ENCODE results near the gene DOCK1. TPM values are rescaled to one million over a fixed set of nuclear protein-coding genes. Genes with fewer than 3 reads are reported as not detected.

DOCK1 gene
- total and polyA plus RNA-seq, 2 experiments from 2014 or later, result 22.8 to 45.6 TPM

DNA sequence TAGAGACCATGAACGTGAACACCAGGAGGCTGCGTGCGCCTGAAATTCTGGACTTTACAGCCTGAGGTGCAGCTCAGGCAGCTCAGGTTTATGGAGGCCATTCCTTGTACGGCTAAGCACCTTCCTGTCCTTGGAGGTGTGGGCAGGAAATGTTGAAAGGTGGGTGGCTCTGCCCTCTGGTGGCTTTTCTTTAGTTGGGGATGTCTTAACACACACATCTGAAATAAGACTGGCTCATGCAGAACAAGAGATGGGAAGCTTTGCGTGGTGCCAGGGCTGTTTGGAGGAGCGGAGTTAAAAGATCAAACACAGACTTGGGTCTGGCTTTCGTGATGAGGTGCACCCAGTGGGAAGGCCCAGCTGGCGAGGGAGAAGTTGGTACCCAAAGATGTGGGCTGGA is 64.1 kb downstream of the DOCK1 start:
- Histone ChIP-seq H3K9me2 (ENCODE audit: insufficient read depth) (no peaks in the 10 kb centered on the region), H2AFZ (no peak overlapping the region), H3K36me3 (ENCODE audit: low read depth) (no peaks in the 10 kb centered on the region), H3K4me3 (no peak overlapping the region), H3K27me3 (replicated peaks; ENCODE audit: insufficient read depth) (no peaks in the 10 kb centered on the region), H3K9ac (no peak overlapping the region), H3K4me1 (ENCODE audit: insufficient read depth) (peaks cover 18% of the 10 kb centered on the region), H3F3A (ENCODE audit: insufficient read depth) (peaks cover 19% of the 10 kb centered on the region), H3K9me3 (ENCODE audit: low read depth) (no peaks in the 10 kb centered on the region), H3K4me2 (ENCODE audit: unreplicated experiment) (no peak overlapping the region), H3K79me2 (ENCODE audit: insufficient read depth) (peaks cover 80% of the 10 kb centered on the region), H3K27ac (no peak overlapping the region), H4K20me1 (ENCODE audit: insufficient read depth) (no peaks in the 10 kb centered on the region)
- TF ChIP-seq EZH2 (IDR thresholded peaks at IDR 0.05; ENCODE audit: insufficient read depth, poor library complexity, severe bottlenecking) (no peak), EZH2phosphoT487 (IDR thresholded peaks at IDR 0.05; ENCODE audit: insufficient read depth, low read depth) (no peak)
- in situ Hi-C loops (cut with MboI), result no loop called here
- DNase-seq, result peak; percentile 13
- WGBS, 2 experiments (ENCODE audit: low coverage in 1 of 2, low lambda C conversion rate in 2 of 2, missing lambda C conversion rate in 2 of 2), result 85 to 86% methylated on average over 8 of the region's 8 CpGs

DNA sequence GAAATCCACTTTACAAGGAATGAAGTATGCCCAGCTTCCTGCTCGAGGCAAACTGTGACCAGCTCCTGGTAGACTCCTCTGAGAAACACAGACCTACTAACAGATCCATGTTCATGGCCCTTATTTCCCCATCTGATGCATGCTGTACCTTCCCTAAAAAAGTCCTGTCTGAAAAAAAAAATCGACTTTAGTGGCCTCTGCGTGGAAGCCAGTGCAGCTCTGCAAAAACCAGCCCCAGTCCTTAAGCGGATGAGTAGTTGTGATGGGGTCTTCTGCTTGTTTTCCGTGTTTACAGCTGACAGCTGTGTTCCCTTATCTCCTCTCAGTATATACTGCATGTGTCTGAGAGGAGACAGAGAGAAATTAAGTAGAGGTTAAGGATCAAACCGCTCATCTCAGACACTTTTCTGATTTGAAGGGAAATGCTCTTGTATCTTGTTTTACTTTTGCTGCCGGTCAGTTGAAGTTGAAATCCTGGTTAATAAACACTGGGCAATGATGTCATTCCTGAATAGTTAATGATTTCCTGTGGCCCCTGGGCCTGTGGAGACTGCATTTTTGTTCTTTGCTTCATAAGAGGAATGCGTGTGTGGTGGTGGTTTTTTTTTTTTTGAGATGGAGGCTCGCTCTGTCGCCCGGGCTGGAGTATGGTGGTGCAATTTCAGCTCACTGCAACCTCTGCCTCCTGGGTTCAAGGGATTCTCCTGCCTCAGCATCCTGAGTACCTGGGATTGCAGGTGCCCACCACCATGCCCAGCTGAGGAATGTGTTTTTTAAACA is 67.6 kb downstream of the DOCK1 start:
- peak overlapping the region; percentile 83 for H3K4me2 ChIP-seq (ENCODE audit: unreplicated experiment)
- no peaks in the 10 kb centered on the region for H3K27me3 ChIP-seq (replicated peaks; ENCODE audit: insufficient read depth)
- peak overlapping the region; percentile 50 for H3K27ac ChIP-seq
- no peaks in the 10 kb centered on the region for H4K20me1 ChIP-seq (ENCODE audit: insufficient read depth)
- peak; percentile 91 for DNase-seq
- peaks cover 18% of the 10 kb centered on the region for H3K4me1 ChIP-seq (ENCODE audit: insufficient read depth)
- H3K9me3 ChIP-seq (ENCODE audit: low read depth), result no peaks in the 10 kb centered on the region
- peak overlapping the region; percentile 9; the same call in 1 of the 2 replicates for H3K9ac ChIP-seq
- peaks cover 65% of the 10 kb centered on the region for H3K79me2 ChIP-seq (ENCODE audit: insufficient read depth)
- no peak overlapping the region for H2AFZ ChIP-seq
- H3K9me2 ChIP-seq (ENCODE audit: insufficient read depth), result no peaks in the 10 kb centered on the region
- in situ Hi-C loops (cut with MboI), result no loop called here
- H3F3A ChIP-seq (ENCODE audit: insufficient read depth), result peaks cover 19% of the 10 kb centered on the region
- TF ChIP-seq EZH2 (IDR thresholded peaks at IDR 0.05; ENCODE audit: insufficient read depth, poor library complexity, severe bottlenecking), result no peak
- TF ChIP-seq EZH2phosphoT487 (IDR thresholded peaks at IDR 0.05; ENCODE audit: insufficient read depth, low read depth), result no peak
- peak overlapping the region; percentile 37 for H3K4me3 ChIP-seq
- H3K36me3 ChIP-seq (ENCODE audit: low read depth), result no peaks in the 10 kb centered on the region
- WGBS, 2 experiments (ENCODE audit: low coverage in 1 of 2, low lambda C conversion rate in 2 of 2, missing lambda C conversion rate in 2 of 2), result 49 to 63% methylated on average over 11 of the region's 11 CpGs

DNA sequence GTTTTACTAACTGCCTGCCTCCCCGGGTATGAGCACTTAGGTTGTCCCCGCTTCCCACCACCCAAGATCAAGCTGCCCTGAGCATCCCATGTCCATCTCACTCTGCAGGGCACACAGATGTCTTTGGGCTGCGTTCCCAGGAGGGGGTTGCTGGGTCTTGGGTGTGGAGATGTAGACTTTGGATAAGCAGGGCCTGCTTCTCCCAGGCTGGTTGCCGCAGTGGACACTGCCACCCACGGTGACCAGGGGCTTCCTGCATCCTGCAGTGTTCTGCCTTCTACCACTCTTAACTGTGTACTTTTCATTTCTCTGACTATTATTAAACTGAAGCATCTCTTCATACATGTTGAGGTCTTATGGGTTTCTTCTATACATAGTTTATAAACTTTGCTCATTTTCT is 70.0 kb downstream of the DOCK1 start:
- H2AFZ ChIP-seq, result no peak overlapping the region
- no peaks in the 10 kb centered on the region for H3K36me3 ChIP-seq (ENCODE audit: low read depth)
- TF ChIP-seq EZH2 (IDR thresholded peaks at IDR 0.05; ENCODE audit: insufficient read depth, poor library complexity, severe bottlenecking) (no peak), EZH2phosphoT487 (IDR thresholded peaks at IDR 0.05; ENCODE audit: insufficient read depth, low read depth) (no peak)
- H3K9me3 ChIP-seq (ENCODE audit: low read depth), result no peaks in the 10 kb centered on the region
- no peak overlapping the region for H3K9ac ChIP-seq
- no peak overlapping the region for H3K27ac ChIP-seq
- H3F3A ChIP-seq (ENCODE audit: insufficient read depth), result peaks cover 19% of the 10 kb centered on the region
- in situ Hi-C loops (cut with MboI), result no loop called here
- 93 to 95% methylated on average over 5 of the region's 5 CpGs for WGBS, 2 experiments (ENCODE audit: low coverage in 1 of 2, low lambda C conversion rate in 2 of 2, missing lambda C conversion rate in 2 of 2)
- no peaks in the 10 kb centered on the region for H3K27me3 ChIP-seq (replicated peaks; ENCODE audit: insufficient read depth)
- DNase-seq, result no peak
- H3K4me3 ChIP-seq, result no peak overlapping the region
- no peak overlapping the region for H3K4me2 ChIP-seq (ENCODE audit: unreplicated experiment)
- no peaks in the 10 kb centered on the region for H3K9me2 ChIP-seq (ENCODE audit: insufficient read depth)
- H3K79me2 ChIP-seq (ENCODE audit: insufficient read depth), result peaks cover 41% of the 10 kb centered on the region
- H3K4me1 ChIP-seq (ENCODE audit: insufficient read depth), result peaks cover 18% of the 10 kb centered on the region
- H4K20me1 ChIP-seq (ENCODE audit: insufficient read depth), result no peaks in the 10 kb centered on the region

DNA sequence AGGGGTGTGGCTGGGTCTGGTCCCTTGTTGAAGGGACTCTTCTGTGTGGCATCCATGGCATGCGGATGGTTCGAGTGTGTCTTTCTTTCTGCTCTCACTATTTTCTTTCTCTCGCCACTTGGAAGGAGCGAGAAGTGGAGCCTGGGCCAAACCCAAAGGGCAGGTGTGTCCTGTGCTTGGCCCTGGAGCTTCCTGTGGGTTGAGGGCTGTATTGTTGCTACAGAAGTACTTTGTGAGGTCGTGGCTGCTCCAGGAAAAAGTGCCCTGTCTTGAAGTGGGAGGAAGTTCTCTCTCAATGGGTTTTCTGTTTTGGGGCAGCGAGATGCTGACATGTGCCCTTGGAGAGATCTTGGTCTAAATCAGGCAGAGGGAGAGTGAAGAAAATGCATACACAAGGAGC is 72.0 kb downstream of the DOCK1 start:
- no peak for TF ChIP-seq EZH2 (IDR thresholded peaks at IDR 0.05; ENCODE audit: insufficient read depth, poor library complexity, severe bottlenecking)
- TF ChIP-seq EZH2phosphoT487 (IDR thresholded peaks at IDR 0.05; ENCODE audit: insufficient read depth, low read depth), result no peak
- H3K4me2 ChIP-seq (ENCODE audit: unreplicated experiment), result no peak overlapping the region
- H2AFZ ChIP-seq, result no peak overlapping the region
- 96 to 97% methylated on average over 6 of the region's 6 CpGs for WGBS, 2 experiments (ENCODE audit: low coverage in 1 of 2, low lambda C conversion rate in 2 of 2, missing lambda C conversion rate in 2 of 2)
- no peaks in the 10 kb centered on the region for H3K27me3 ChIP-seq (replicated peaks; ENCODE audit: insufficient read depth)
- H3K9ac ChIP-seq, result no peak overlapping the region
- H3K36me3 ChIP-seq (ENCODE audit: low read depth), result peaks cover 2% of the 10 kb centered on the region; the same call in 1 of the 2 replicates
- no peaks in the 10 kb centered on the region for H4K20me1 ChIP-seq (ENCODE audit: insufficient read depth)
- peaks cover 16% of the 10 kb centered on the region for H3F3A ChIP-seq (ENCODE audit: insufficient read depth)
- H3K27ac ChIP-seq, result no peak overlapping the region
- in situ Hi-C loops (cut with MboI), result no loop called here
- peaks cover 18% of the 10 kb centered on the region for H3K4me1 ChIP-seq (ENCODE audit: insufficient read depth)
- no peaks in the 10 kb centered on the region for H3K9me2 ChIP-seq (ENCODE audit: insufficient read depth)
- no peak overlapping the region for H3K4me3 ChIP-seq
- no peak for DNase-seq
- H3K9me3 ChIP-seq (ENCODE audit: low read depth), result no peaks in the 10 kb centered on the region
- H3K79me2 ChIP-seq (ENCODE audit: insufficient read depth), result peaks cover 24% of the 10 kb centered on the region
